Loucy (cell line): ENCODE measurements around the gene INHBC.

ENCODE experiments used
- H2AFZ ChIP-seq: fragments of 200-600 bp; sonication (generic); 2 replicates; pipeline ENCODE4 v1.6.0; 2016; ENCODE audit warnings: antibody characterized with exemption, mild to moderate bottlenecking, low read length, moderate library complexity
- H3F3A ChIP-seq: fragments of 200-600 bp; 2 replicates; pipeline ENCODE4 v1.6.0; 2016; ENCODE audit warnings: antibody characterized with exemption, low read depth, mild to moderate bottlenecking
- H3K27me3 ChIP-seq: fragments of 200-600 bp; sonication (generic); 2 replicates; pipeline ENCODE4 v1.6.1; 2014; ENCODE audit warnings: low read length, mild to moderate bottlenecking; ENCODE audit not compliant: insufficient read depth, poor library complexity, severe bottlenecking
- H3K36me3 ChIP-seq: fragments of 200-600 bp; sonication (generic); 2 replicates; pipeline ENCODE4 v1.6.1; 2016; ENCODE audit warnings: low read length; ENCODE audit not compliant: insufficient read depth
- H3K4me1 ChIP-seq: fragments of 200-600 bp; sonication (generic); 2 replicates; pipeline ENCODE4 v1.5.1; 2014; ENCODE audit warnings: low read length, mild to moderate bottlenecking; ENCODE audit not compliant: insufficient read depth, poor library complexity, severe bottlenecking
- H3K4me2 ChIP-seq: fragments of 200-600 bp; sonication (generic); 2 replicates; pipeline ENCODE4 v1.6.0; 2014; ENCODE audit warnings: antibody characterized with exemption, low read length, low read depth, mild to moderate bottlenecking; ENCODE audit not compliant: poor library complexity, severe bottlenecking
- H3K4me3 ChIP-seq: fragments of 200-600 bp; sonication (generic); 2 replicates; pipeline ENCODE4 v1.5.1; 2014; ENCODE audit warnings: low read length, mild to moderate bottlenecking, mixed read lengths; ENCODE audit not compliant: poor library complexity, severe bottlenecking
- H3K79me2 ChIP-seq: fragments of 200-600 bp; sonication (generic); 2 replicates; pipeline ENCODE4 v1.6.1; 2014; ENCODE audit warnings: low read length; ENCODE audit not compliant: insufficient read depth
- H3K9ac ChIP-seq: fragments of 200-600 bp; sonication (generic); 2 replicates; pipeline ENCODE4 v1.6.0; 2014; ENCODE audit warnings: mild to moderate bottlenecking, low read depth, low read length, moderate library complexity; ENCODE audit not compliant: poor library complexity, severe bottlenecking
- H3K9me2 ChIP-seq: fragments of 200-600 bp; sonication (generic); replicated peaks from 2 replicates; pipeline ENCODE4 v1.6.1; 2016; ENCODE audit warnings: low read depth, low read length, mixed read lengths
- H3K9me3 ChIP-seq: fragments of 200-600 bp; sonication (generic); 2 replicates; pipeline ENCODE4 v1.6.1; 2014; ENCODE audit warnings: mild to moderate bottlenecking, antibody characterized with exemption, low read length, low read depth; ENCODE audit not compliant: insufficient read depth
- H4K20me1 ChIP-seq: fragments of 200-600 bp; sonication (generic); 2 replicates; pipeline ENCODE4 v1.6.0; 2014; ENCODE audit warnings: antibody characterized with exemption, low read length, mild to moderate bottlenecking; ENCODE audit not compliant: insufficient read depth, poor library complexity, severe bottlenecking
- CTCF ChIP-seq: fragments of 200-600 bp; sonication (generic); conservative IDR thresholded peaks from 2 replicates; pipeline ENCODE4 v1.5.1; 2014; ENCODE audit warnings: mild to moderate bottlenecking, antibody characterized with exemption, low read length
- EZH2phosphoT487 ChIP-seq: fragments of 200-600 bp; IDR thresholded peaks from 2 replicates; pipeline ENCODE4 v1.6.1; 2018; ENCODE audit warnings: antibody characterized with exemption, mild to moderate bottlenecking, moderate library complexity, borderline replicate concordance

The INHBC gene

GRCh38 chr12:57473886-57474285, 39.3 kb downstream of the INHBC start:
- Histone ChIP-seq H3K4me3 (no peak overlapping the region), H3K9me3 (no peaks in the 10 kb centered on the region), H3K9me2 (no peaks in the 10 kb centered on the region), H4K20me1 (peaks cover 3% of the 10 kb centered on the region), H3K4me2 (peak overlapping the region; percentile 36), H3K4me1 (peaks cover 36% of the 10 kb centered on the region), H3K79me2 (peaks cover 52% of the 10 kb centered on the region), H3K9ac (peak overlapping the region; percentile 22), H3K27me3 (no peaks in the 10 kb centered on the region), H3F3A (no peaks in the 10 kb centered on the region), H2AFZ (no peak overlapping the region), H3K36me3 (peaks cover 7% of the 10 kb centered on the region; the same call in 1 of the 2 replicates)
- TF ChIP-seq CTCF (no peak), EZH2phosphoT487 (no peak)

- TF ChIP-seq CTCF = no peak
- TF ChIP-seq EZH2phosphoT487 = no peak
- Histone ChIP-seq H3K4me2 (peak overlapping the region; percentile 36), H3K9me2 (no peaks in the 10 kb centered on the region), H3K4me1 (peaks cover 42% of the 10 kb centered on the region), H3K4me3 (no peak overlapping the region), H3K79me2 (peaks cover 54% of the 10 kb centered on the region), H3K9me3 (no peaks in the 10 kb centered on the region), H3K36me3 (peaks cover 7% of the 10 kb centered on the region; the same call in 1 of the 2 replicates), H2AFZ (no peak overlapping the region), H3K27me3 (no peaks in the 10 kb centered on the region), H3F3A (no peaks in the 10 kb centered on the region), H4K20me1 (peaks cover 3% of the 10 kb centered on the region), H3K9ac (no peak overlapping the region)
Observed at GRCh38 chr12:57474430-57474829, 39.8 kb downstream of the INHBC start.

GRCh38 chr12:57474862-57475261, 40.3 kb downstream of the INHBC start:
- no peaks in the 10 kb centered on the region for H3K27me3 ChIP-seq
- H2AFZ ChIP-seq = no peak overlapping the region
- peaks cover 3% of the 10 kb centered on the region; the same call in 1 of the 2 replicates for H3F3A ChIP-seq
- no peak overlapping the region for H3K4me3 ChIP-seq
- H3K4me1 ChIP-seq = peaks cover 46% of the 10 kb centered on the region
- H3K36me3 ChIP-seq = peaks cover 7% of the 10 kb centered on the region; the same call in 1 of the 2 replicates
- H3K9me3 ChIP-seq = no peaks in the 10 kb centered on the region
- no peak overlapping the region for H3K9ac ChIP-seq
- H3K79me2 ChIP-seq = peaks cover 54% of the 10 kb centered on the region
- no peaks in the 10 kb centered on the region for H3K9me2 ChIP-seq
- H3K4me2 ChIP-seq = peak overlapping the region; percentile 36
- no peak for TF ChIP-seq EZH2phosphoT487
- H4K20me1 ChIP-seq = peaks cover 3% of the 10 kb centered on the region
